Ramos (cell line): ENCODE data around the gene ITPK1.

Experiments used
- in situ Hi-C: fragments of 300-500 bp; cut with MboI; formaldehyde crosslinking; loops from one replicate; pipeline ENCODE4 v1.14.3; 2022; ENCODE audit warnings: low sequenced_read_pairs; ENCODE audit not compliant: unreplicated experiment

Gene ITPK1

GRCh38 chr14:92962031-92962830 is 153.5 kb downstream of the ITPK1 start:
- in situ Hi-C loops, result no loop called here

- in situ Hi-C loops, result no loop called here
These were observed 154.2 kb downstream of the ITPK1 start for GRCh38 chr14:92961567-92961855.

- in situ Hi-C loops, result no loop called here
These were observed 154.8 kb downstream of the ITPK1 start for GRCh38 chr14:92960706-92961566.

GRCh38 chr14:92959761-92960680 is 155.7 kb downstream of the ITPK1 start:
- in situ Hi-C loops, result no loop called here

DNA sequence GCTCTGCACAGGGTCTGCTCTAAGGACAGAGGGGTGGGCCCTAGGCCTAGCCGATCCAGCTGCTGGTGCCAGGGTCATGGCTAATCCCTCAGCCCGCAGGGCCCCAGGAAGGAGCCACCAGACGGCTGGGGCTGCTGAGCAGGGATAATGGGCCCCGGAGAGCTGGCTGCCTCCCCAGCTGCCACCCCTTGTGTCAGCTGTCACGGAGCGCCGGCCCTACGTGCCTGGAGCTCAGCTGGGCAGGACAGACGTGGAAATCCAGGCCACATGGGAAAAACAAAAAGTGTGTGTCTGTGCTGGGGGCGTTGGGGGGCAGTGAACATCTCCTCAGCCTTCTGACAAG is 156.6 kb downstream of the ITPK1 start:
- in situ Hi-C loops, result no loop called here

GRCh38 chr14:92958373-92959188 is 157.1 kb downstream of the ITPK1 start:
- in situ Hi-C loops, result no loop called here

DNA sequence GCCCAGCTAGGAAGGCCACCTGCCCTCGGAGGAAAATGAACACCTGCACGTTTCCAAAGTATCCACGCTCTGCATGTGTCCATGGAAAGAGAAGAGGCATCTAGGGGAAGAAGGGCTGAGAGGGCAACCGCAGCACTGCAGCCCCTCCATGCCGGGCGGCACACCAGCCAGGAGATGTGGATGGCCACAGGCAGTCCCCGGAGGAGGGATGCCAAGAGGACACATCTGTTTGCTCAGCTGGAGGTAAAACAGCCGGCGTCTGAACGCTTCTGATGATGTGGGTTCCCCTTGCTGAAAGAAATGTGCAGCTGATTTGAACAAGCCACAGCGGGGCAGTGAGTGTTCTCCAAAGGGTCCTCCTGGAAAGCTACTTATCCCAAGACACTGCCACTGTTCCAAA is 158.8 kb downstream of the ITPK1 start:
- in situ Hi-C loops, result no loop called here

- in situ Hi-C loops, result no loop called here
These were observed 160.3 kb downstream of the ITPK1 start for GRCh38 chr14:92955381-92955780.

DNA sequence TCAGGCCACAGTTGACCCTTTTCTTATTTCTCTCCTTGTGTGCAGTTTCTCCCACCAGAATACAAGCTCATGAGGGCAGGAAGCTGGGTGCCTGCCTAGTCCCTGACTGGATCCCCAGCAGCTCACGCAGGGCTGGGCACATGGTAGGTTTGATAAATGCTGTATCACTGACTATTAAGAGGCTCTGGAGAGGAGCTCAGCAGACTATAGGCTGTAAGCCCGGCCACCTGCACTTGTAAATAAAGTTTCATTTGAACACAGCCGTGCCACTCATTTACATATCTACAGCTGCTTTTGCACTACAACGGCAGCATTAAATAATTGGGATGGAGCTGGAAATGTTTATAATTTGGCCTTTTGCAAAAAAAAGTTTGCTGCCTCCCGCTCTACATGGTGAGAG is 160.8 kb downstream of the ITPK1 start:
- in situ Hi-C loops, result loop anchor here (5.0 kb wide), 1 partner anchor 182 kb away; no protein-coding TSS in a partner anchor

DNA sequence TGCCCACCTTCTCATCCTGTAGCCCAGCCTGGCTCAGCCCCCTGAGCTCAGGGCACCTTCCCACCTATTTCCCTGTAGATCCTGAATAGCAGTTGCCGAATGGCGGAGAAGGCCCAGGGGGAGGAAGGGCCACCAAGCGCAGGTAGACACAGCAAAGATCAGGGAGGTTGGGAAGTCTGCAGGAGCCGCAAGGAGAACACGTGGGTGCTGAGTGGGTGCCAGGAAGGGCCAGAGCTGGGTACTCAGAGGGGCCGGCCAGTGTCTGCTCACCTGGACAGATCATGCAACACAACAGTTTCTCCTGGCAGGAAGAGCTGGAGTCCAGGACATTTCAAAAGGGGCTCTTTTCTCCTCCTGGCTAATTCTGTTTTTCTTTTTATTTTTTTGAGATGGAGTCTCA is 162.2 kb downstream of the ITPK1 start:
- in situ Hi-C loops, result loop anchor here (5.0 kb wide), 1 partner anchor 184 kb away; no protein-coding TSS in a partner anchor

DNA sequence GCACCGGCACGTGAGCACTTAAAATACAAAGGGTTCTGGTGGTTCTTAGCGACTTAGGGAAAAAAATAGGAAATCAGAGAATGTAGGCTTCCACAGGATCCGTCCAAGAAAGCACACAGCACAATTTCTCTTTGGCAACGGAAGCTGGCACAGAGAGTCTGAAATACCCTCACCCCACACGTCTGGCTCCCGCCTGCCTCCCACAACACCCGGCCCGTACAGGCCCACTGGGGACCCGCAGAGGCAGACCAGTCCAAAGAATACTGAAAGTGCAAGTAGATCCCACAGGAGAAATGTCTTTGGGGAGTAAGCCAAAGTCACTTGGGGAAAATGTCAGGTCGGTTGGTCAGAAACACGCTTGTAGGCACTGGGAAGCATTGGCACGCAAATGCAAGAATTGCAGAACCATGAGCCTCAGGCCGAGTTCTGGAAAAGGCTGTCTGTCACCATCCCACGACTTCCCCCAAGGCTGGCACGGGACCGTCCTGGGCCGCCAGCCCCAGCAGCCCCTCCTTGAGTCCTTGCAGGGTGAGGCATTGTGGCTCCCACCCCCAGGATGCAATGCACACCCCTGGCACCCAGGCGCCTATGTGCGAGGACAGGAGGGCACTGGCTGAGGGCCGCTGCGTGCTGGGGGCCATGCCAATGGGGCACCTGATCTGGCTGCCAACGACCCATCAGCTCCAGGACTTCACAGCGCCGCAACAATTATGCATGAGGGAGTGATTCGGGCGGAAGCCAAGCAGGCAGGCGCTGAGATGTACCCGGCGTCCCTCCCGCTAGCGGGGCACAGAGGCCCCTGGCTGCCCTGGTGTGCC is 163.0 kb downstream of the ITPK1 start:
- in situ Hi-C loops, result loop anchor here (5.0 kb wide), 1 partner anchor 185 kb away; no protein-coding TSS in a partner anchor

DNA sequence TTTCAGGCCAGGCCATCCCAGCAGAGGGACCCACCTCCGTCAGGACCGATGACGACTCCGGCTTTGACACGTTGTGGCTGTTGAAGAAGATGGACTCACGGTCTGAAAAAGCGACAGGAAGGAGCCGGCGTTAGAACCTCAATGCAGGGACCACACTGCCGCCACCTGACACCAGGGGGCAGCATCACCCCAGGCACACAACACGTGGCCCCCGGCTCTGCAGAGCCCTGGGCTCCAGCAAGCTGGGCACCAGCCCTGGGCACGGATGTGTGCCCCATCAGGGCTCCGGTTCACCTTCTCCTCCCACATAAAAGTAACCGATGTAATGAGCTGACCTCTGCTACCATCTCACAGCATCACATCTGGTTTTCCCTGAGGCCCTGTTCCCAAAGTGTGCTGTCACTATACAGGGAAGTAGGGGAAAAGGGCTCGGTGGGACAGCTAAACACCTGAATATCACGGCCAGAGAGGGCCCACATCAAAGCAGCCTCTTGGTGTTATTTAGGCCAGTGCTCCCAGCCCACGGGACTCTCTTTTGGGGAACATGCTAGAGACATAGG is 163.7 kb downstream of the ITPK1 start:
- in situ Hi-C loops, result loop anchor here (5.0 kb wide), 1 partner anchor 185 kb away; no protein-coding TSS in a partner anchor

- in situ Hi-C loops, result loop anchor here (5.0 kb wide), 1 partner anchor 186 kb away; no protein-coding TSS in a partner anchor
These were observed 164.5 kb downstream of the ITPK1 start for GRCh38 chr14:92951261-92951660.

DNA sequence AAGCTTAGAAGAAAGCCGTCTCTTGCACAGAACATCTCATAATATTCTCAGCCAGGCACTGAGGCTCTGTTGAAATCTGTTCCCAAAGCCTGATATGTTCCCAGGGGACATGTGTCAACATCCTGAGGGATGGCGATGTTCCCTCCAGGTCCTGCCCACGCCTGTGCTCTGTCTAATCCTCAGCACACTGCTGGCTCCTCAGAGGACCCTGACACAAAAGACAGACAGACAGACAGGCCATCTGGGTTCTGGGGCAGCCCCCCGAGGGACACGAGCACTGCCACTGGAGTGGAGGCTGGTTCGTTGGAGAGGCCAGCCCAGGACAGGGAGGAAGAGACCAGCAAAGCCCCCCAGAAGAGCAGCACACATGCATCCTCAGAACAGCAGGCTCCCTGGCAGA is 165.0 kb downstream of the ITPK1 start:
- in situ Hi-C loops, result loop anchor here (5.0 kb wide), 1 partner anchor 187 kb away; no protein-coding TSS in a partner anchor

GRCh38 chr14:92950193-92950540 is 165.6 kb downstream of the ITPK1 start:
- in situ Hi-C loops, result loop anchor here (5.0 kb wide), 1 partner anchor 187 kb away; no protein-coding TSS in a partner anchor

- in situ Hi-C loops, result loop anchor here (5.0 kb wide), 1 partner anchor 188 kb away; no protein-coding TSS in a partner anchor
These were observed 166.1 kb downstream of the ITPK1 start for GRCh38 chr14:92949496-92950192.

DNA sequence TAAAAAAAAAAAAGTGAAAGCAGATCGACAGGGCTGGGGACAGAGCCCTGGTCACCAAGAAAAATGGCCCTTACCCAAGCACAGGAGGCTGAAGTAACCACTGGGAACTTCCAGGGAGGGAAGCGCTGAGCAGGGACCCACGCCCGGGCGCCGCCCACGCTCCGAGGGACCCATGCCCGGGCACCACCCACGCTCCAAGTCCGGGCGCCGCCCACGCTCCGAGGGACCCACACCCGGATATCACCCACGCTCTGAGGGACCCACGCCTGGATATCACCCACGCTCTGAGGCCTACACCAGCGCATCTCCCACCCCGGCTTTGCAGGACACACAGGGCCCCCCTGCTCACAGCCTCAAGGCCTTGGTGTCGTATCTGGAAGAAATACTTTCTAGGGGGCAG is 167.1 kb downstream of the ITPK1 start:
- in situ Hi-C loops, result no loop called here
